ENCODE measurements around the gene ALDH4A1.

GRCh38 chr1:18881164-18881563 is 21.2 kb downstream of the ALDH4A1 start:
- TF ChIP-seq CTCF (IDR thresholded peaks at IDR 0.05) = no peak
- TF ChIP-seq POLR2A (IDR thresholded peaks at IDR 0.05) = no peak
